ENCODE results near the gene GRAPL. TPM values are rescaled to one million over a fixed set of nuclear protein-coding genes. Genes with fewer than 3 reads are reported as not detected.
A peak's percentile ranks its signal among the peaks of the same experiment; 100 is the strongest.
"Not testable (repeated sequence)": the region's sequence is repeated elsewhere in the genome, so short reads cannot be mapped to it uniquely, and the experiment has no call there.

Gene GRAPL
- total and polyA plus RNA-seq, 12 donors, result 0.53 to 3.1 (median 1.6) TPM

DNA sequence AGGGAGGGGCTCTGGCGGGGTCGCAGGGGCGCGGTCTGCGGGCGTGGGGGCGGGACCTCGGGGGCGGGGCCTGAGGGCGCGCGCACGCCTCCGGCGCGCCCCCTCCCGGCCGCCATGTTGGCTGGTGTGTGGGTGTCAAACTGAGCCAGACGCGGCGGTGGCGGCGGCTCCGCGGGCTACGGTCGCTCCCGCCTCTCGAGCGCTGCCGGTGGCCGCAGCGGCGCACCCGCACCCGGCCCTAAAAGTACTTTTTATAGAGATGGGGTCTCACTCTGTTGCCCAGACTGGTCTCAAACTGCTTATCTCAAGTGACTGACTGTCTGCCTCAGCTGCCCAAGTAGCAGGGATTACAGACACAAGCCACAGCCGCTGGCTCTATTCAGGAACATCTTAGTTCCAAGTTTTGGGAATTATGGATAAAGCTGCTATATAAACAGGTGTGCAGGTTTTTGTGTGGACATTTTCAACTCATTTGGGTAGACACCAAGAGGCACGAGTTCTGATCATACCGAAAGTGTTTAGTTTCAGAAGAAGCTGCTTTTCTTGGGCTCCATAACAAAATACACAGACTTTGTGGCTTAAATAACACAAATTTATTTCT lies 16.2 kb upstream of the GRAPL start:
- peak; percentile 88 to 97 (median 96) for ATAC-seq
- TF ChIP-seq CTCF (IDR thresholded peaks at IDR 0.05), result peak in 8 of 9 donors; percentile 31 to 67 (median 48)
- H3K27me3 ChIP-seq; H3K9me3 ChIP-seq; H3K36me3 ChIP-seq; intact Hi-C loops (cut with DNase I); H3K4me1 ChIP-seq: not testable (repeated sequence)
- peak; percentile 74 to 80 for DNase-seq
- Histone ChIP-seq H3K4me3 (peak overlapping the region in 9 of 10 donors; percentile 34 to 60 (median 52)), H3K27ac (peak overlapping the region; percentile 69 to 93 (median 81))
- WGBS, 2 donors, result 0 to 1% methylated on average over 39 of the region's 39 CpGs

DNA sequence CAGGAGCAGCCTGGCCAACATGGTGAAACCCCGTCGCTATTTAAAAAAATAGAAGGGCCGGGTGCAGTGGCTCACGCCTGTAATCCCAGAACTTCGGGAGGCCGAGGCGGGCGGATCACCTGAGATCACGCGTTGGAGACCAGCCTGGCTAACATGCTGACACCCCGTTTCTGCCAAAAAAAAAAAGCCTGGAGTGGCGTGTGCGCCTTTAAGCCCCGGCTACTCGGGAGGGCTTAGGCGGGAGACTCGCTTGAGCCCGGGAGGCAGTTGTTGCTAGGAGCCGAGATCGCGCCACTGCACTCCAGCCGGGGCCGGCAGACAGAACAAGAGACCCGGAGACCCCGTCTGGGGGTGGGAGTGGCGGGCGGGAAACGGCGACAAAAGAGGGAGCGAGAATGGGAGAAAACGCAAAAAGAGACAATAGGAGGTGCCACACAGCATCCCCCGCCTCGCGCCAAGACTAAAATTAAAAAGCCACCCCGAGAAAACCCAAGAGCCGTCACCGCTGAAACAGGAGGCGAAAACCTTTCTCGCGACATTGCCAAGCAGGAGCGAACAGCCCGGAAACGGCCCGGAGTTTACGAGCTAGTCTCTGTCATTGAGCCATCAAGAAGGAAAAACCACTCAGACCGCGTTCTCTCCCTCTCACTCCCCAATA lies 15.5 kb upstream of the GRAPL start:
- H3K27me3 ChIP-seq; H3K36me3 ChIP-seq; H3K9me3 ChIP-seq; intact Hi-C loops (cut with DNase I); H3K4me1 ChIP-seq: not testable (repeated sequence)
- Histone ChIP-seq H3K27ac (peak overlapping the region; percentile 55 to 93 (median 78)), H3K4me3 (peak overlapping the region in 9 of 10 donors; percentile 34 to 60 (median 52))
- peak in 7 of 8 donors; percentile 16 to 53 (median 29) for ATAC-seq
- WGBS, 2 donors, result 0 to 1% methylated on average over 23 to 30 of the region's 47 CpGs
- DNase-seq, result peak in 1 of 2 donors; percentile 36

- DNase-seq; H3K4me3 ChIP-seq; H3K27me3 ChIP-seq; ATAC-seq; H3K36me3 ChIP-seq; H3K9me3 ChIP-seq; H3K4me1 ChIP-seq; intact Hi-C loops (cut with DNase I): not testable (repeated sequence)
- peak overlapping the region in 3 of 10 donors; percentile 73 to 93 (median 90) for H3K27ac ChIP-seq
- 0% methylated on average over 5 of the region's 18 CpGs; no CpG with 5 or more reads in 1 of the 2 donors for WGBS, 2 donors
These were observed 14.9 kb upstream of the GRAPL start for GRCh38 chr17:19112459-19112826.

- intact Hi-C loops (cut with DNase I); H3K4me3 ChIP-seq; H3K27ac ChIP-seq; H3K4me1 ChIP-seq; DNase-seq; H3K27me3 ChIP-seq; H3K9me3 ChIP-seq; H3K36me3 ChIP-seq: not testable (repeated sequence)
- ATAC-seq, result peak in 7 of 8 donors; percentile 37 to 79 (median 62)
- WGBS, 2 donors, result no CpG with 5 or more reads among the region's 12 CpGs
These were observed 8.7 kb upstream of the GRAPL start for GRCh38 chr17:19118695-19119094.

- H3K9me3 ChIP-seq; H3K36me3 ChIP-seq; H3K27ac ChIP-seq; H3K27me3 ChIP-seq; DNase-seq; intact Hi-C loops (cut with DNase I); H3K4me1 ChIP-seq; ATAC-seq; H3K4me3 ChIP-seq: not testable (repeated sequence)
- 88% methylated on average over 3 of the region's 7 CpGs; no CpG with 5 or more reads in 1 of the 2 donors for WGBS, 2 donors
These were observed 2.1 kb upstream of the GRAPL start for GRCh38 chr17:19125289-19125688.

- DNase-seq; H3K27ac ChIP-seq; H3K4me3 ChIP-seq; ATAC-seq; H3K27me3 ChIP-seq; intact Hi-C loops (cut with DNase I); H3K9me3 ChIP-seq; H3K36me3 ChIP-seq; H3K4me1 ChIP-seq: not testable (repeated sequence)
- WGBS, 2 donors, result no CpG with 5 or more reads among the region's 9 CpGs
These were observed 2.1 kb downstream of the GRAPL start for GRCh38 chr17:19129500-19129899.

- peak in 4 of 8 donors; percentile 27 to 51 (median 30) for ATAC-seq
- no CpG with 5 or more reads among the region's 8 CpGs for WGBS, 2 donors
- H3K27me3 ChIP-seq; H3K36me3 ChIP-seq; intact Hi-C loops (cut with DNase I); H3K4me3 ChIP-seq; DNase-seq; H3K9me3 ChIP-seq; H3K4me1 ChIP-seq; H3K27ac ChIP-seq: not testable (repeated sequence)
These were observed 3.7 kb downstream of the GRAPL start for GRCh38 chr17:19131108-19131507.

DNA sequence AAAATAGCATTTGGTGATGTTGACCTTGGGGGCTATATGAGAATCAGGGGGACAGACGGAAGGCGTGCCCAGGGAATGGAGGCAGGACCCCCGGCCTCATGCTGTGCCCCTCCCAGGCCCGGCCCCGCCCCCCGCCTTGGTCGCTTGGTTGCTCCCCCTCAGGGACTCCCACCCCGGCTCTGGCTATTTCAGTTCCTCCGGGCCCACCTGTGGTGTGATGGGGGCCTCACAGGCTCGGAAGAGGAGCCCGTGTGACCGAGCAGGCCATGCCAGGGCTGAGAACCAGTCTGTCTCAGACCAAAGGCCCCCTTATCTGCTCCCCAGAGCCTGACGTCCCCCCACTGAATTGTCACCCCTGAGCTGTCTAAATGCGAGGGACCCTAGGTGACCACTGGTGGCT lies 4.4 kb downstream of the GRAPL start:
- H3K36me3 ChIP-seq; H3K27ac ChIP-seq; H3K9me3 ChIP-seq; ATAC-seq; H3K27me3 ChIP-seq; intact Hi-C loops (cut with DNase I); H3K4me1 ChIP-seq; DNase-seq; H3K4me3 ChIP-seq: not testable (repeated sequence)
- no CpG with 5 or more reads among the region's 14 CpGs for WGBS, 2 donors

DNA sequence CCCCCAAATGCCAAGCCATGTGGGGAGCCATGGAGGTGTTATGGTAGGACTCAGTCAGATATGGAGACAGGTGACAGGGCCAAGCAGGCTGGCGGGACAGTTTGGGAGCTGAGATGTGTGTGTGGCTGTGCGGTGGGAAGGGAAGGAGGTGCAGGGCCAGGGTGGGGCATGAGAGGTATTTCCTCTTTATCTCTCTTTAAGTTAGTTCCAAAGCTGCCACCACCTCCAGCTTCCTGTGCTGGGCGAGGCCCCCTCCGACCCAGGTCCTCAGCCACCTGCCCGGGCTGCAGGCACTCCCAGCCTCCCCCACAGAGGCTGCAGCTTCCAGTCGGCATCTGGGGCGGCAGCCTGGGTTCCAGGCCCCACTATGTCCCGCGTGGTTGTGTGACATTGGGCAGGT lies 6.4 kb downstream of the GRAPL start:
- ATAC-seq; H3K4me1 ChIP-seq; H3K4me3 ChIP-seq; DNase-seq; H3K9me3 ChIP-seq; H3K27ac ChIP-seq; intact Hi-C loops (cut with DNase I); H3K27me3 ChIP-seq; H3K36me3 ChIP-seq: not testable (repeated sequence)
- WGBS, 2 donors, result no CpG with 5 or more reads among the region's 9 CpGs

DNA sequence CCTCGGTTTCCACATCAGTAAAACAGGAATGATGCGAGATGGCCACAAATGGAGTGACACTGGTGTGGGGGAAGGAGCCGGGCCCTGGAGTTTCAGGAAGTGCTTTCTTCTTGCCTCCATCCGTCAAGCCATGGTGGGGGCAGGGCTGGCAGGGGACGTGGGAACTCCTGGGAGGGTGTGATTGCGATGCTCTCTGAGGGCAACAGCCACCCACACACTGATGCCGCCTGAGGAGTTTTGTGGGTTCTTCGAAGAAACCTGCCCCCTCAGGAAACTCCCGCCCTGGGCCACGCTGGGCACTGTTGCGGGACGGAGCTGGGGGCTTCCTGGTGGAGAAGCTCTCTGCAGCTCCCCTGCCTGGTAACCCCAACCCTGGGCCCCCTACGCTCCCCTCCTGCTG lies 8.0 kb downstream of the GRAPL start:
- H3K9me3 ChIP-seq; H3K4me1 ChIP-seq; H3K27me3 ChIP-seq; DNase-seq; intact Hi-C loops (cut with DNase I); H3K4me3 ChIP-seq; H3K27ac ChIP-seq; H3K36me3 ChIP-seq: not testable (repeated sequence)
- WGBS, 2 donors, result no CpG with 5 or more reads among the region's 13 CpGs
- peak in 5 of 8 donors; percentile 2 to 7 (median 5) for ATAC-seq

All from heart right ventricle (tissue), 16 donors.